A204.1 (cell line): Measurements from ENCODE around the gene SRCIN1.

Experiments
- FAIRE-seq: peaks from 2 replicates; lab custom pipeline; 2012; peaks lifted over from hg19 to GRCh38; lab: Jason Lieb, UNC

SRCIN1 gene

DNA sequence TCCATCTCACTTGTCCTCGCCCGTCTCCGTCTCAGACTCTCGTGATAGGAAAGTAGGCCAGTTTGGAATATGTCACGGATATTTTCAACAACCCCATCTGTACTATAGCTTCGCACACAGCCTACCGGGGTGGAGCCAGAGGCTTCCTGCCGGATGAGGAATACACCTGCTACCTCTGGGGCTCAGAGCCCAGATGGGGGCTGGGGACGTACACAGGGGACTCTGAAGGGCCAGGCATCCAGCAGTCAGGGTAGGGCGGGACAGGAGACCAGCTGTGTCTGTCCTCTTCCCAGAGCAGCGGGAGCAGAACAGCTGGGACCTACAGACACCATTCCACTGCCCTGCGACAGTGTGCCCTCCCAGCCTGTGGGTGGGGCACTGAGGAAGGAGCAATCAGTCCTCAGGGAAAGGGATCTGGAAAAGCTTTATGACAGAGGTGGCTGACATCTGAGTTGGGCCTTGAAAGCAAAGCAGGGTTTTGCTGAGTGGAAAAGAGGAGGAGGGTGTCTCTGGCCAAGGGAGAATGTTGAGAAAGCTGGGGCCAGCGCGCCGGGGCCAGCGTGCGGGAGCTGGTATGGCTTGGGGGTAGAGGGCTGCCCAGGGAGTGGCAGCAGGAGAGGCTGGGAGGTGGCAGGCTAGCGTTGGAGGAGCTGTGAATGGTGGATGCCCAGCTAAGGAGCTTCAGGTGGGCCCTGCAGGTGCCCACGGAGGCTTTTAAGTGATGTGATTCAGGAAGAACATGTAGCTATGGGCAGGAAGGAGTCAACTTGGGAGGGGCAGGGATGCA, 11.5 kb upstream of the SRCIN1 start:
- no peak for FAIRE-seq

GRCh38 chr17:38616361-38616760, 10.6 kb upstream of the SRCIN1 start:
- FAIRE-seq = no peak

DNA sequence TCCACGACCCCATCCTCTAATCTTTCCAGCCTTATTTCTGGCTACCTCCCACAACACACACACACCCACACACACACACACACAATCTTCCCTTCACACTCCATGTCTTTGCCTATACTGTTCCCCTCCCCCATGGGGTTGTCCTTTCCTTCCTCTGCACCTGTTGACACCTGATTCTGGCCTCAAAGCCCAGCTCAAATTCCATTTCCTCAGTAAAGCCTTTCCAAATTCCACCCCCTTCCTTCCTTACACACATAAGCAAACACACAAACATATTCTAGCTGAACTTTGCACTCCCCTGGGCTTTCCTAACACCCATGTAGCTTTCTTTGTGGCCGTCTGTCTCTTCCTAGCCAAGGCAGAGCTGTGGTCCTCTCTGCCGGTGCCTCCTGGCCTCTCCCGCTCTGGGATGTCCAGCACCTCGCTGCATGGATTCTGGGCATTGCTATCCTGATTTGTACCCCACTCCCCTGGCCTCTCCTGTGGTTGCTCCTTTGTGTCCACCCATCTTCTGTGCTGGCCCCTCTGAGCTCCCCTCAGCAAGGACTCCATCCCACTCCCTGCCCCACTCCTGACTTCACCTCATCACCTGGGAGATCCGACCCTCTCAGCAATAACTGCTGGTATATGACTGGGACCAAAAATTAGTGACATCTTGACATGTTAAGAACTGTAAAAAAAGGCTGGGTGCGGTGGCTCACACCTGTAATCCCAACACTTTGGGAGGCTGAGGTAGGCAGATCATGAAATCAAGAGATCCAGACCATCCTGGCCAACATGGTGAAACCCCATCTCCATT, 8.4 kb upstream of the SRCIN1 start:
- FAIRE-seq = no peak

DNA sequence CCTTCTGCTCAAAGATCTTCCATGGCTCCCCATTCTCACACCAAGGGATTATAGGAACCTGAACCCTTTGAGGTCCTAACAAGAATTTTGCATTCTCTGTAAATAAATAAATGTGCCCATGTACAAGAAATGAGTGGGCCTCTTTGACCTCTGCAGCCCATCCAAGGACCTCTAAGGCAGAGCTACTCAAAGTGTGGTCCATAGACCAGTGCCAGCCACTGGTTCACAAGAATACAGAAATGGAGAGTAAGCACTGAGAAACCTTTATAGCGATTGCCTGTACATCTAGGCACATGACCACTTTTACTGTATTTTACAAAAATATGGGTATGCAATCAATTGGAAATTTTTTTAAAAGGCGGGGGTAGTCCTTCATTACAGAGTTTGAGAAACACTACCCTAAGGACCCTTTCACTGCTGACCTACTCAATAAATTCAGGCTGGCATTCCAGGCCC, 7.8 kb upstream of the SRCIN1 start:
- FAIRE-seq = no peak

DNA sequence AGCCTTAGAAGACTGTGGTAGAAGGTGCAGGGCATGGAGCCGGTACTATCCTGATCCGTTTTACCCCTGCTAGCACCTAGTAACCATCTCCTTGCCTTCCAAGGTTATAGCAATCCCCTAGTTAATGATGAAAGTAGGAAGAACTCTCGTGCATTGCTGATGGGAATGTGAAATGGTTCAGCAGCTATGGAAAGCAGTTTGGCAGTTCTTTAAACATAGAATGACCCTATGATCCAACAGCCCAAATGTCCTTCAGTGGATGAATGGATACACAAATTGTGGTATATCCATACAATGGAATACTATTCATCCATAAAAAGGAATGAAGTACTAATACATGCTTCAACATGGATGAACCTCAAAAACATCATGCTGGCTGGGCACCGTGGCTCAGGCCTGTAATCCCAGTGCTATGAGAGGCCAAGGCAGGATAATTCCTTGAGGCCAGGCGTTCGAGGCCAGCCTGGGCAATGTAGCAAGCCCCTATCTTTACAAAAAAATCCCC, 6.2 kb upstream of the SRCIN1 start:
- no peak for FAIRE-seq

GRCh38 chr17:38611070-38611786, 5.5 kb upstream of the SRCIN1 start:
- FAIRE-seq = no peak

DNA sequence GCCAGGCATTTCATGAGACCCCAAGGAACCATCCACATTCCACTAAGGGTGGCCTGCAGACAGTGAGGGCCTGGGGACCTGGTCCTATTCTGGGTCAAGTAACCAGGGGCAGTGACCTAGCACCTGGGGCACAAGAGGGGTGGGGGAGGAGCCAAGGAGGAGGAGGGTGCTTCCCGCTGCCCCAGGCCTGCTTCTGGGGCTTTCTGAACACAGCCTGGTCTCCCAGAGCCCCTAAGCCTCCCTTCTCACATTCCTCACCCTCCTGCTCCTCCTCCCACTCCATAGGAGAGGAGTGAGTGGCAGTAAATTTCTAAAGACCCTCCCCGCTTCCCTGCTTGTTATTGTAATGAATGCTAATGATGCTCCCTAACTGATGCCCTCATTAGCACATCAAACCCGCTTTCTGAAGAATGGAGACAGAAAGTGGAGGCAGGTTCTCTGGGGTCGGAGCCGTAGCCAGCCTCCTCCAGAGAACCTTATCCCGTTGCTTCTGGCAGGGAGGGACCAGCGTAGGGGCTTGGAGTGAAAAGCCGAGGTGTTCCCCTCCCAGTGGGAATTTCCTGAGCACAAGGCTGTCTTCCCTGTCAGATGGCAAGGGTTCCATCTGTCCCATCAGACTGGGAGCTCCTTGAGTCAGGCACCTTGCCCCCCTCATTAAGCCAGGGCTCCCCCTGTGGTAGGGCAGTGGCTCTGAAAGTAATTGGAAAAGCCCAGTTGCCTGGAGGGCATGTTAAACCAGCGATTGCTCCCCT, 3.7 kb upstream of the SRCIN1 start:
- FAIRE-seq = no peak

- no peak for FAIRE-seq
Observed at GRCh38 chr17:38608648-38609047, 2.9 kb upstream of the SRCIN1 start.

GRCh38 chr17:38606646-38607611, 1.2 kb upstream of the SRCIN1 start:
- no peak for FAIRE-seq

- no peak for FAIRE-seq
Observed at GRCh38 chr17:38605411-38605840, 326 bp downstream of the SRCIN1 start.

- no peak for FAIRE-seq
Observed at GRCh38 chr17:38604479-38605403, 1.0 kb downstream of the SRCIN1 start.

DNA sequence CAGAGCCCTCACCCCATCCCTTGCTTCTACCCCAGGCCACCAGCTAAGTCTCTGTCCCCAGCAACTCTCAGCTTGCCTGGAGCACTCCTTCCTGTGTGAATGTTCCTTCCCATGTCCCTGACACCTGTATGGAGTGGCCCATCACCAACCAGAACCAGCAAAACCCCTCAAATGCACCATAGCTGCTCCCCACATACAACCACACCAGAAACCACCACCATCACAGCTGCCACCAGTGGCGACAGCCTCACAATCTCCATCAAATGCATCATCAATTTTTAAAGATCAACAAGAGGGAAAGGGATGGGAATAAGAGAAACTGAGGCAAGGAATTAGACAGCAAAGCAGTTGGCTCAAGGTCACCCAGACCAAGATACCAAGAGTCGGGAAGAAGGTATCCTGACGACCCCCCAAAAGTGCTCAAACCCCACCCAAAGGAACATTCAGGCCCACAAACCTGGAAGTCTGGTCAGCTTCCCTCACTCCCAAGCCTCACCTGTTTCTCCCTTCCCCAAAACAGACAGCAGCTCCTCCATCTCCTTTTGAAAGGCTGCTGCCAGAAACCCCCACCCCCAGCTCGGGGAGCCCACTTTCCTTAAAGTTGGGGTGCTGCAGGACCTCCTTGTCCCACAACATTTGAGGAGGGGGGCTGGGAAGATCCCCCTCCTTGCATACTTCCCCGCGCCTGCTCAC, 1.8 kb downstream of the SRCIN1 start:
- FAIRE-seq = no peak

DNA sequence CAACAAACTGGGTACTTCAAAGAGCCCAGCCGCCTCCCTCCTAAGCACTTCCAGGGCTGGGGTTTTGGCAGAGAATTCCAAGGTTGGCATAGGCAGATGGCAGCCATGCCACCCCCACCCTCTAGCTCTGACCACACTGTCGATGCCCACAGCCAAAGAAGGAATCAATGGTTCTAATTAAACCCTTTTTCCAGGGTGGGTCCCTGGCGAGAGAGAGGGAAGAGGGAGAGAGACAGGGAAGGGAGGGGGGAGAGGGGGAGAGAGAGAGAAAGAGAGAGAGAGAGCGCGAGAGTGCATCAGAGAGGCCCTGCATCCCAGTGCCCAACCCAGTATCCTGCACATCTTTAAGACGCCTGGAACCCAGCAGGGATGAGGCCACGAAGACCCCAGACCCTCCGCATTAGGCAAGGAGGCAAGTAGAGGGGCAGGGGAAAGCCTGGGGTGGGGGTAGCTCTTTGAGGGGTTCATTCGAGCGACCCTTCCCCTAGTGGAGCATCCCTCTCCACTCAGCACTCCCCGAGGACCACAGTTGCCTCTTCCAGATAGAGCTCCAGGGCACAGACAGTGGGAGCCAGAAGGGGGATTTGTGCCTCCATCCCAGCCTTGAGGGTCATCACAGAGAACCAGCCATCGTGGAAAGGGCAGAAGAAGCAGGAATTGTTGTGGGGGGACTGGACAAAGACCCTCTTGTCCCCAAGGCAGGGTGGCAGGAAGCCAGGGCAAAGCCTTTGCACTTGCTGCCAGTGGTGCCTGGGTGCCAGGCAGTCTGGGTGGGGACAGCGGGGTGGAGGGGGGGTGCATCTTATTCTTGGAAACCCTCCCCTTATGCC, 2.6 kb downstream of the SRCIN1 start:
- FAIRE-seq = no peak

DNA sequence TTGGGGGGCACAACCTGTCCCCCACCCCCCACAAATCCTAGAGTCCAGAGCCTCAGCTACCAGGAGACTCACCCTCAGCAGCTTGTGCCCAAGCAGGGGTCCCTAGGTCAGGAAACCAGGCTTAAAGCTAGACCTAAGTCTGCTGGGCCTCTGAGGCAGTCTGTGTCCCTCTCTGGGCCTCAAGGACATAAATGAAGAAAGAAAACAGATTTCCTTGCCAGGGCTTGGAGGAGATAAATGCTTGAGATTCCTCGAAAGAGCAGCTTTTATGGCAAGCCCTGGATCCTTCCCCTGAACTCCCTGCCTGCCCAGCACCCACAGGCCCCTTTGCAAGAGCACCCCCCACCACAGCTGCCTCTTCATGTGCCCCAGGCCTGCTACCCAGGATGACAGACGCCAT, 3.3 kb downstream of the SRCIN1 start:
- no peak for FAIRE-seq

- no peak for FAIRE-seq
Observed at GRCh38 chr17:38601539-38602351, 4.0 kb downstream of the SRCIN1 start.

GRCh38 chr17:38600906-38601305, 4.8 kb downstream of the SRCIN1 start:
- no peak for FAIRE-seq

DNA sequence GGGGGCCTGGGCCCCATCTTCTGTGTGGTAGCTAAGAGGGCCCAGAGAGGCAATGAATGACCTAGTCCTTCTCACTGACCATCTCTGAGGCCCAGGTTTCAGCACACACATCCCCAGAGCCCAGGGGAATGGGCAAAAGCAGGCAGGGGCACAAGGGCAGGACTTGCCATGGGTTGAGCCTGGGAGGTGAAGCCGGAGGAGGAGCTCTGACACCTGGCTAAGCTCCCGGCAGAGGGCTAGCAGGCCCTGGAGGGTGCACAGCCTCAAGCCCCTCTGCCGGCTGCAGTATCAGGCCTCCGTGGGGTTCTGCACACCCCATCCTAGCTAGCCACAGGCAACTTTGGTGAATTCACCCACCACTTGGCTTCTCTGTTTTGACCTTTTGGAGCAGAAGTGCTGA, 5.3 kb downstream of the SRCIN1 start:
- FAIRE-seq = no peak
